Endodermal cell (in vitro differentiated cells): Measurements from ENCODE around the gene MTA2. TPM values are rescaled to one million over a fixed set of nuclear protein-coding genes. Genes with fewer than 3 reads are reported as not detected.

Source experiments
- DNase-seq: peaks from one replicate; pipeline ENCODE4 v3.0.0-alpha.2; 2017
- H3K27ac ChIP-seq: 2 replicates; pipeline ENCODE4 v1.5.1; 2013; ENCODE audit warnings: mild to moderate bottlenecking, low read depth, low read length, moderate library complexity
- H3K27me3 ChIP-seq: 2 replicates; pipeline ENCODE4 v1.6.1; 2013; ENCODE audit warnings: mild to moderate bottlenecking, low read length, moderate library complexity; ENCODE audit not compliant: insufficient read depth, control insufficient read depth, poor library complexity, severe bottlenecking
- H3K36me3 ChIP-seq: 2 replicates; pipeline ENCODE4 v1.7.0; 2013; ENCODE audit warnings: mild to moderate bottlenecking, low read length, moderate library complexity; ENCODE audit not compliant: control insufficient read depth, insufficient read depth
- H3K4me1 ChIP-seq: one replicate; pipeline ENCODE4 v1.7.0; 2013; ENCODE audit warnings: low read length; ENCODE audit not compliant: control insufficient read depth, insufficient read depth
- H3K4me3 ChIP-seq: 2 replicates; pipeline ENCODE4 v1.5.1; 2013; ENCODE audit warnings: mild to moderate bottlenecking, low read length, moderate library complexity
- H3K9ac ChIP-seq: 2 replicates; pipeline ENCODE4 v1.6.1; 2013; ENCODE audit warnings: mild to moderate bottlenecking, low read length, moderate library complexity; ENCODE audit not compliant: poor library complexity, severe bottlenecking; ENCODE audit errors: extremely low read depth
- H3K9me3 ChIP-seq: 2 replicates; pipeline ENCODE4 v1.6.1; 2013; ENCODE audit warnings: mild to moderate bottlenecking, low read length, moderate library complexity; ENCODE audit not compliant: control insufficient read depth
- H3K27ac Mint-ChIP-seq: 2 replicates; pipeline ENCODE4 v1.8.0; 2020; ENCODE audit warnings: mixed read lengths
- H3K27me3 Mint-ChIP-seq: 2 replicates; pipeline ENCODE4 v1.8.0; 2021; ENCODE audit warnings: mild to moderate bottlenecking, mixed read lengths; ENCODE audit not compliant: insufficient read depth
- H3K36me3 Mint-ChIP-seq: 2 replicates; pipeline ENCODE4 v1.8.0; 2020; ENCODE audit warnings: low read depth, mixed read lengths
- H3K4me1 Mint-ChIP-seq: 2 replicates; pipeline ENCODE4 v1.8.0; 2020; ENCODE audit warnings: mixed read lengths
- H3K4me3 Mint-ChIP-seq: 2 replicates; pipeline ENCODE4 v1.8.0; 2020; ENCODE audit warnings: mild to moderate bottlenecking, moderate library complexity, mixed read lengths
- H3K9me3 Mint-ChIP-seq: 2 replicates; pipeline ENCODE4 v1.8.0; 2020; ENCODE audit warnings: mild to moderate bottlenecking, mixed read lengths
- WGBS, 2 experiments: methylation state at CpG; one replicate each; pipeline versions ENCODE4 v1.1.5 to v1.1.7; 2013; ENCODE audit warnings: missing lambda C conversion rate in 2 of 2, mixed read lengths in 1 of 2; ENCODE audit not compliant: insufficient coverage in 1 of 2, insufficient read length in 1 of 2; 5-methylcytosine and 5-hydroxymethylcytosine counted together
- total RNA-seq, 2 donors: library from RNA; stranded (reverse); fragmentation: NEBNext Ultra II Directional in 1 of 2; extraction: Animal tissue kit (Norgen Biotek cat#: 25700) in 1 of 2; gene quantifications; 2 replicates in 1 of 2; 3 replicates in 1 of 2; pipeline ENCODE4 v1.2.1, GENCODE V29; 2021
- TF ChIP-seq, protein P1 (sequence below): fragments of 200-600 bp; sonication (generic); conservative IDR thresholded peaks from 2 replicates; pipeline ENCODE4 v1.5.0; 2021; ENCODE audit warnings: antibody characterized with exemption, mild to moderate bottlenecking

The MTA2 gene
- total RNA-seq, 2 donors from 2014 or later, result 131 to 155 TPM

DNA sequence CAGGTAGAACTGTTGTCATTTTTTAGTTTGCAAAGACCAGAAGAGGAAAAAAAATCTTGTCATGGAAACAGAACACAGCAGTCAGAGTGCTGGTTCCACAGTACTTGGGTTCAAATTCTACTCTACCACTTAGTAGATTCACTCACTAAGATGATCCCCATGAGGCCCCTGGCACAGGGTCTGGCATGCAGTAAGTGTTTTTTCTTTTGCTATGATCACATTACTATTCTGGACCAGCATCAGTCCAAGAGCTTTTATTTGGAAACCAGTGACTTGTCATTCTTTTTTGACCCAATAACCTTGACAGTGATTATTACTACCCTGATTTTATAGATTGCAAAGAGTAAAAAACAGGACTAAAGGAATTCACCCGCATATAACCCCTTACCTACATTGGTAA lies 32.1 kb downstream of the MTA2 start:
- Histone ChIP-seq H3K9ac (no peak overlapping the region), H3K36me3 (peaks cover 81% of the 10 kb centered on the region), H3K9me3 (no peaks in the 10 kb centered on the region), H3K4me3 (no peak overlapping the region), H3K27ac (no peak overlapping the region), H3K27me3 (no peaks in the 10 kb centered on the region), H3K4me1 (peaks cover 6% of the 10 kb centered on the region)
- no peaks in the 10 kb centered on the region for H3K27me3 Mint-ChIP-seq
- H3K4me1 Mint-ChIP-seq, result peaks cover 45% of the 10 kb centered on the region
- H3K4me3 Mint-ChIP-seq, result no peak overlapping the region
- H3K9me3 Mint-ChIP-seq, result no peaks in the 10 kb centered on the region
- peaks cover 80% of the 10 kb centered on the region for H3K36me3 Mint-ChIP-seq
- DNase-seq, result no peak
- TF ChIP-seq, protein P1, sequence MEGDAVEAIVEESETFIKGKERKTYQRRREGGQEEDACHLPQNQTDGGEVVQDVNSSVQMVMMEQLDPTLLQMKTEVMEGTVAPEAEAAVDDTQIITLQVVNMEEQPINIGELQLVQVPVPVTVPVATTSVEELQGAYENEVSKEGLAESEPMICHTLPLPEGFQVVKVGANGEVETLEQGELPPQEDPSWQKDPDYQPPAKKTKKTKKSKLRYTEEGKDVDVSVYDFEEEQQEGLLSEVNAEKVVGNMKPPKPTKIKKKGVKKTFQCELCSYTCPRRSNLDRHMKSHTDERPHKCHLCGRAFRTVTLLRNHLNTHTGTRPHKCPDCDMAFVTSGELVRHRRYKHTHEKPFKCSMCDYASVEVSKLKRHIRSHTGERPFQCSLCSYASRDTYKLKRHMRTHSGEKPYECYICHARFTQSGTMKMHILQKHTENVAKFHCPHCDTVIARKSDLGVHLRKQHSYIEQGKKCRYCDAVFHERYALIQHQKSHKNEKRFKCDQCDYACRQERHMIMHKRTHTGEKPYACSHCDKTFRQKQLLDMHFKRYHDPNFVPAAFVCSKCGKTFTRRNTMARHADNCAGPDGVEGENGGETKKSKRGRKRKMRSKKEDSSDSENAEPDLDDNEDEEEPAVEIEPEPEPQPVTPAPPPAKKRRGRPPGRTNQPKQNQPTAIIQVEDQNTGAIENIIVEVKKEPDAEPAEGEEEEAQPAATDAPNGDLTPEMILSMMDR, result no peak
- WGBS, 2 experiments, result 88 to 100% methylated on average over 1 of the region's 1 CpG
- H3K27ac Mint-ChIP-seq, result no peak overlapping the region

DNA sequence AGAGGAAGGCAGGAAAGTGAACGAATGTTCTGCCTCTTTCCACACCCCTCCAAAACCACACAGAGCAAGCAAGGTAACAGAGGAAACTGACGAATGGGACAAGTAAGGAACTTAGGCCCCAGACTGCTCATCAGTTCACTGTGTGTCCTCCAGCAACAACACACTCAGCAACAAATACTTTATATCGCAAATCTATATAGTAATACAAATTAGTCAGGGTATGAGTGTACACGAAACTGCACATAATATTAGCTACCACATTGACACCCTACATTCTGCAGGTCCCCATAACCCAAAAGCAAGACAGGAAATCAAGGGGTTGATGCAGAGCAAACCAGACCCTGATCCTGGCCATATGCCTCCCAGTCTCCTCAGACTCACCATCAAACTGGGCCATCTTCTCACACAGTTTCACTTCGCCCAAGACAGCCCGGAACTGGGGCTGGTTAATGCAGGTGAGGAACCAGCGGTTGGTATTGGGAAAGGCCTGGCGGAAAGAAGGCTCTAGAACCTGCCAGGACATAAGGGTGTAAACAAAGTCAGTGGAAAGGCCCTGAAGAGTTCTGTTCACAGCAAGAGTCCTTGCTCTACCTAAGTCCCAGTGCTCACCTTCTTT lies 34.5 kb downstream of the MTA2 start:
- H3K36me3 ChIP-seq, result peaks cover 89% of the 10 kb centered on the region
- TF ChIP-seq, protein P1, result no peak
- no peak overlapping the region for H3K9ac ChIP-seq
- no peak overlapping the region for H3K4me3 Mint-ChIP-seq
- H3K27ac ChIP-seq, result no peak overlapping the region
- H3K9me3 Mint-ChIP-seq, result no peaks in the 10 kb centered on the region
- peak overlapping the region; percentile 45 for H3K4me3 ChIP-seq
- H3K36me3 Mint-ChIP-seq, result peaks cover 80% of the 10 kb centered on the region
- H3K27me3 ChIP-seq, result no peaks in the 10 kb centered on the region
- no peak for DNase-seq
- peaks cover 36% of the 10 kb centered on the region for H3K4me1 Mint-ChIP-seq
- peak overlapping the region; percentile 66 for H3K27ac Mint-ChIP-seq
- WGBS, 2 experiments, result 91 to 94% methylated on average over 4 to 7 of the region's 8 CpGs
- no peaks in the 10 kb centered on the region for H3K9me3 ChIP-seq
- H3K4me1 ChIP-seq, result peaks cover 6% of the 10 kb centered on the region
- H3K27me3 Mint-ChIP-seq, result no peaks in the 10 kb centered on the region

DNA sequence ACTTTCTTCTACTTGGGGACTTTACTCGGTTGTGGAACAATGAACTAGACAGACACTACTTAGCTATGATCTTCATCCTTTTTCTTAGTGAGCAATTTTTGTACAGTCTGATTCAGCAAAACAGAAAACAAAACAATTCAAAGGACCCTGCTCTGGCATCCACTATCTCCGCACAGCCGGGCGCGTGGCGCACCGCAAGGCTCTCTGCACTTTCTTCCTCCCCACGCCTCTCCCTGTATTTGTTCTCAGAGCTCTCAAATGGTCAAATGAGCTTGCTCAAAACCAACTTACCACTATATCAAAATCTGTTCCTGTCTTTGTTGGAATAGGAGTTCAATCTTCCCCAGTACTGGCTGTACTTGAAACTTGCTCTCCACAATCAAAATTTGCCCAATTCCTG lies 35.4 kb downstream of the MTA2 start:
- H3K9me3 Mint-ChIP-seq, result no peaks in the 10 kb centered on the region
- no peaks in the 10 kb centered on the region for H3K27me3 Mint-ChIP-seq
- TF ChIP-seq, protein P1, result no peak
- Histone ChIP-seq H3K27ac (no peak overlapping the region), H3K4me3 (no peak overlapping the region), H3K4me1 (peaks cover under 1% of the 10 kb centered on the region), H3K9ac (no peak overlapping the region), H3K9me3 (no peaks in the 10 kb centered on the region), H3K36me3 (peaks cover 81% of the 10 kb centered on the region), H3K27me3 (no peaks in the 10 kb centered on the region)
- H3K36me3 Mint-ChIP-seq, result peaks cover 74% of the 10 kb centered on the region
- H3K4me3 Mint-ChIP-seq, result no peak overlapping the region
- peaks cover 35% of the 10 kb centered on the region for H3K4me1 Mint-ChIP-seq
- no peak overlapping the region for H3K27ac Mint-ChIP-seq
- DNase-seq, result no peak
- 97 to 98% methylated on average over 7 to 8 of the region's 8 CpGs for WGBS, 2 experiments
